OCI-LY7 (cell line): ENCODE results near the gene UNKL.

Source experiments
- CTCF ChIP-seq: fragments of 200-600 bp; sonication (generic); conservative IDR thresholded peaks from 2 replicates; pipeline ENCODE4 v1.5.1; 2014; ENCODE audit warnings: mild to moderate bottlenecking, antibody characterized with exemption, low read length, moderate library complexity, mixed read lengths
- EZH2phosphoT487 ChIP-seq: fragments of 200-600 bp; sonication (generic); IDR thresholded peaks from 2 replicates; pipeline ENCODE4 v1.6.1; 2018; ENCODE audit warnings: low read depth, borderline replicate concordance, mild to moderate bottlenecking, mixed run types, antibody characterized with exemption, low read length, moderate library complexity, mixed read lengths

DNA sequence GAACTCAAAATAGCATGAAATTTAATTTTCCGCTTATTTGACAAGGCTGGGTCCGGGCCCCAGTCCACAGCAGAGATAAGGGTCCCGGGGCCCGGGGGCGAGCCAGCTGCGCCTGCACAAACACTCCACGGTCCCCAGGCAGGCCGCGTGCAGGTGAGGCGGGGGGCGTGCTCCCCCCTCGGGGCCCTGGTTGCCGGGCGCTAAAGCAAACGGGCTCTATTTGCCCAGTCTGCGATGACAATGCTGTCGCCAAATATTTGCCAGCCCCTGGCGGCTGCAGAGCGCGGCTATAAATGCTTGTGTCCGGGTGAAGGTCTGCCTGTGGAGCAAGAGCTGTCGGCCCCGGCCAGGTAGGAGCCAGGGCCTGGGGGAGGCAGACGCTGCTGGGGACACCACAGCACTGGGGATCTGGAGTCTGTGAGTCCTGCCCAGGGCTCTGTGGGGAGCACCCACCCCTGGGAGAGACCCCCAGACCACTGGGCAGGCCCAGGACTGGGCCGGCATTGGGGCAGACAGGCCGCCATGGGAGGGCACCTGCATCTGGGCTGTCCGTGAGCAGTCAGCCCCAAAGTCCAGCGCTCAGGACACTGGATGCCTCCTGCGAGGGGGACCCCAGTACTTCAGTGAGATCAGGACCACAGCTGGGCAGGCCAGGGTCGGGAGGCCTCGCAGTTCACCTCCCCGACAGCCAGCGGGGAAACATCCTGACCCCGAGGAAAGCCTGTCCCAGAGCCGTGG lies 16.4 kb upstream of the UNKL start, which contains the start of gene PERCC1:
- TF ChIP-seq CTCF (no peak), EZH2phosphoT487 (no peak)
